ACC112 (cell line): ENCODE data around the gene DDX39B.

Experiments used
- H2AFZ ChIP-seq: fragments of 200-600 bp; sonication (generic); one replicate; pipeline ENCODE4 v1.6.0; 2017; ENCODE audit warnings: antibody characterized with exemption, low read length; ENCODE audit not compliant: unreplicated experiment
- H3K27ac ChIP-seq: fragments of 200-600 bp; sonication (generic); 2 replicates; pipeline ENCODE4 v1.5.1; 2014; ENCODE audit warnings: low read depth, mild to moderate bottlenecking, antibody characterized with exemption, low read length, moderate library complexity
- H3K27me3 ChIP-seq: fragments of 200-600 bp; sonication (generic); 2 replicates; pipeline ENCODE4 v1.6.1; 2014; ENCODE audit warnings: mild to moderate bottlenecking, antibody characterized with exemption, low read length, moderate library complexity, mixed read lengths; ENCODE audit not compliant: insufficient read depth
- H3K36me3 ChIP-seq: fragments of 200-600 bp; sonication (generic); 2 replicates; pipeline ENCODE4 v1.6.1; 2016; ENCODE audit warnings: mild to moderate bottlenecking, antibody characterized with exemption, low read length, moderate library complexity, mixed read lengths; ENCODE audit not compliant: insufficient read depth
- H3K4me1 ChIP-seq: fragments of 200-600 bp; sonication (generic); one replicate; pipeline ENCODE4 v1.6.1; 2016; ENCODE audit warnings: low read length, mixed read lengths; ENCODE audit not compliant: insufficient read depth, unreplicated experiment, control insufficient read depth
- H3K4me3 ChIP-seq: fragments of 200-600 bp; sonication (generic); 2 replicates; pipeline ENCODE4 v1.5.1; 2014; ENCODE audit warnings: mild to moderate bottlenecking, low read depth, low read length
- H3K79me2 ChIP-seq: fragments of 200-600 bp; sonication (generic); one replicate; pipeline ENCODE4 v1.6.0; 2016; ENCODE audit warnings: low read length; ENCODE audit not compliant: control insufficient read depth, unreplicated experiment, insufficient read depth

Gene DDX39B

DNA sequence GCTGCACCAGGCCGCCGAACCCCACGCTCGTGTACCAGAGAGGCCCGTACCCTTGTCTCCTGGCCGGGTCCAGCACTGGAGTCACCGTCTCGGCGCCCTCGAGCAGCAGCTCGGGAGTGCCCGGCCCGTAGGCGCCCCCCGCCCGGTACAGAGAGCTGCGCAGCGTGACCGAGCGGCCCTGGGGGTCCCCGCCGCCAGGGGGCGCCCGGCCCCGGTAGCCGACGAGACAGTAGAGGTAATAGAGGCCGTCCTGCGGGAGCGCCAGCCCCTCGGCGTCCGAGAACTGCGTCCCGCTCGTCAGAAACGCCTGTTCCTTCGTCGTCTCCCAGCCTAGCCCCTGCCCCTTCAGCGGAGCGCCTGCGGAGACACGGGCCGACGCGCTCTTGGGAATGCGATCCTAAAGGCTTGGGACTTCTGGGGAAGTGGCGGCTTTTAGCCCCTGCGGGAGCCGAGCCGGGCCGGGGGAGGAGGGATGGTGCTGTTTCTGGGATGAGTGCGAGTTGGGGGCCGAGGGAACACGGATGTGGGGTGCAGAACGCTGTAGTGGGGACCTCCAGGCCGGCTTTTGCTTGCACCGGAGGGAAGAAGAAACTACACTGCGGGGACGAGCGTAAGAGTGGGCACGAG lies 39.1 kb upstream of the DDX39B start:
- Histone ChIP-seq H2AFZ (peak overlapping the region; percentile 97), H3K79me2 (peaks cover 4% of the 10 kb centered on the region), H3K36me3 (no peaks in the 10 kb centered on the region), H3K4me1 (peaks cover 5% of the 10 kb centered on the region), H3K4me3 (peak overlapping the region; percentile 98), H3K27me3 (peaks cover 3% of the 10 kb centered on the region; the same call in 1 of the 2 replicates), H3K27ac (no peak overlapping the region)

DNA sequence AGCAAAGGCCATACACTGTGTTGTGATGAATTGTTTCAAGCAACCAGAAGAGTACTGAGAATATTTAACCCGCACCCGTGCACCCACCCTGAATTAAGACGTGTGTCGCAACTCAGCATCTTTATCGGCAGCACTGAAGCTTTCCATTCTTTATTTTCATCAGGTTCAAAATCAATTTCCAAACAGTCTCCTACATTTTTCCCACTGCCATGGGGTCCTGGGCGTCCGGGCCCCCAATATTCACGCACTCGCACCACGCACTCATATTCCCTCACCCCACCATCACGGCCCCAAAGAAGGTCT lies 38.6 kb upstream of the DDX39B start:
- no peak overlapping the region for H3K27ac ChIP-seq
- H3K4me1 ChIP-seq, result peaks cover 5% of the 10 kb centered on the region
- peak overlapping the region; percentile 87 for H2AFZ ChIP-seq

DNA sequence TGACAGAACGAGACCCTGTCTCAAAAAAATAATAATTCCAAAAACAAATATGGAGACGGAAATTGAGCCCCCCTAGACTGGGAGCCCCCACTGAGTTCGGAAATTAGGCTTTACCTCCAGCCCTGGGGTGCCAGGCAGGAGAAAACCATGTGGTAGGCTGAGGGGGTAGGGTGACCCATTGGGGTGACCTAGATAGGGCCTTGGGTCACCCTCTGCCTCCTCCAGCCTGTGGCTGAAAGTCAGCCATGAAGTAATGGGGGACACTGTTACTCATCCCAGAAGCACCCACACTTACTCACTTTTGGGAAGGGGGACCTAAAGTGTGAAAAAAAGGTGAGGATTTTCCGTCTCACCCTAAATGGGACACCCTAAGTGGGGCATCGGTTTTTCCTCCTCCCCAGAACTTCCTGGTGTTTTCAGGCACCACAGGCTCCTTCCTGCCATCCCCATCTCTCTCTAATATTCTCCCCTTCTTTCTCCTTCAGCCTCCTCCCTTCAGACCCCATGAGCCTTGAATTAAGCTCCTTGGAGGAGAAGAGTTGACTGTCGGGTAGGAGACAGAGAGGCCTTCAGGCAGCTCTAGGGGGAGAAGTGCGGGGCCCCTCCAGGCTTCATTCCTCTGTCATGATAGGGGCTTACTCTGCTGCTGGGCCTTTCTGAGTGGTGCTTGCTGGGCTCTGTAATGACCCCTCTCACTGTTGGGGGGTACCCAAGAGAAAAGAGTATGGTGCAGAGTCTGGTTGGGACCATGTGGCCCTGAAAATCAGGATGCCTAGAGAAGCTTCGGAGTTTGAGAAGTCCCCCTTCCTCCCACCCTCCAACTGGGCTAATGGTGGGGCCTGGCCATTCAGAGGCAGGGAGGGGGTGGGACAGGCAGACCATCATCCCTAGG lies 38.0 kb upstream of the DDX39B start:
- peaks cover 5% of the 10 kb centered on the region for H3K4me1 ChIP-seq
- H3K4me3 ChIP-seq, result no peak overlapping the region
- peaks cover 4% of the 10 kb centered on the region for H3K79me2 ChIP-seq
- no peak overlapping the region for H2AFZ ChIP-seq
- H3K27ac ChIP-seq, result no peak overlapping the region
- no peaks in the 10 kb centered on the region for H3K36me3 ChIP-seq
- H3K27me3 ChIP-seq, result peaks cover 3% of the 10 kb centered on the region; the same call in 1 of the 2 replicates

More for the DNA sequence above, 38.6 kb upstream of the DDX39B start:
- Histone ChIP-seq H3K27me3 (peaks cover 3% of the 10 kb centered on the region; the same call in 1 of the 2 replicates), H3K36me3 (no peaks in the 10 kb centered on the region), H3K79me2 (peaks cover 4% of the 10 kb centered on the region), H3K4me3 (peak overlapping the region; percentile 98)

DNA sequence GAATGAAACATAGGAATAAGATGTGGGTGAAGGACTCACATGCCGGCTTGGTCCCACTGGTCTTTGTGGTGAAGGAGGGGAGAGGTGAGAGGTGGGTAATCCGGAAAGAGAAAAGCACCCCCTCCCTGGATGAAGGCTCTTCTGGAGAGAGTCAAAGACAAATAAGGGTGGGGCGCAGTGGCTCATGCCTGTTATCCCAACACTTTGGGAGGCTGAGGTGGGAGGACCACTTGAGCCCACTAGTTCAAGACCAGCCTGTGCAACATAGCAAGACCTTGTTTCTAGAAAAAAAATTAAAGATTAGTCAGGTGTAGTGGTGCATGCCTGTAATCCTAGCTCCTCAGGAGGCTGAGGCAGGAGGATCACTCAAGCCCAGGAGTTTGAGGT lies 37.3 kb upstream of the DDX39B start:
- Histone ChIP-seq H3K4me1 (peaks cover 5% of the 10 kb centered on the region), H3K27ac (no peak overlapping the region), H3K4me3 (no peak overlapping the region), H2AFZ (no peak overlapping the region), H3K79me2 (peaks cover 4% of the 10 kb centered on the region), H3K36me3 (no peaks in the 10 kb centered on the region), H3K27me3 (peaks cover 7% of the 10 kb centered on the region)

DNA sequence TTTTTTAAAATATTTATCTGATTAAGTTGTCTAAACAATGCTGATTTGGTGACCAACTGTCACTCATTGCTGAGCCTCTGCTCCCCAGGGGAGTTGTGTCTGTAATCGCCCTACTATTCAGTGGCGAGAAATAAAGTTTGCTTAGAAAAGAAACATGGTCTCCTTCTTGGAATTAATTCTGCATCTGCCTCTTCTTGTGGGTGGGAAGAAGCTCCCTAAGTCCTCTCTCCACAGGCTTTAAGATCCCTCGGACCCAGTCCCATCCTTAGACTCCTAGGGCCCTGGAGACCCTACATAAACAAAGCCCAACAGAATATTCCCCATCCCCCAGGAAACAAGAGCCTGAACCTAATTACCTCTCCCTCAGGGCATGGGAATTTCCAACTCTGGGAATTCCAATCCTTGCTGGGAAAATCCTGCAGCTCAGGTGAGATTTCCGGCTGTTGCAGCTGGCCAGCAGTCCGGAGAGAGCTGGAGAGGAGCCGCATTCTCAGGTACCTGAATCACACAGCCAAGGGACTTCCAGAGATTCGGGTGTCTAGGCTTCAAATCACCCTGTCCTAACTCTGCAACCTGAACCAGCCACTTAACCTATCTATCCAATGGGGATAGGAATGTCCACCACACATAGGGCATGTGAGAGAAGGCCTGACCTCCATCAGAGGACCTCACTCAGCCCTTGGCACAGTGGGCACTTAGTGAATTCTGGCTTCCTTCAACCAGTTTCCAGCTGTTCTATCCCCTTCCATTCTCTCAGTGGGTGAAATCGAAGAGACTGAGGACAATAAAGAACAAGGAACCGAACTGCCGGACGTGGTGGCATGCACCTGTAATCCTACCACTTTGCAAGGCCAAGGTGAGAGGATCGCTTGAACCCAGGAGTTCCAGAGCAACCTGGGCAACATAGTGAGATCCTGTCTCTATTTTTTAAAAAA lies 36.6 kb upstream of the DDX39B start:
- no peak overlapping the region for H3K27ac ChIP-seq
- H3K27me3 ChIP-seq, result peaks cover 9% of the 10 kb centered on the region
- H3K4me1 ChIP-seq, result peaks cover 5% of the 10 kb centered on the region
- no peaks in the 10 kb centered on the region for H3K36me3 ChIP-seq
- H3K79me2 ChIP-seq, result peaks cover 4% of the 10 kb centered on the region
- H3K4me3 ChIP-seq, result no peak overlapping the region
- no peak overlapping the region for H2AFZ ChIP-seq

DNA sequence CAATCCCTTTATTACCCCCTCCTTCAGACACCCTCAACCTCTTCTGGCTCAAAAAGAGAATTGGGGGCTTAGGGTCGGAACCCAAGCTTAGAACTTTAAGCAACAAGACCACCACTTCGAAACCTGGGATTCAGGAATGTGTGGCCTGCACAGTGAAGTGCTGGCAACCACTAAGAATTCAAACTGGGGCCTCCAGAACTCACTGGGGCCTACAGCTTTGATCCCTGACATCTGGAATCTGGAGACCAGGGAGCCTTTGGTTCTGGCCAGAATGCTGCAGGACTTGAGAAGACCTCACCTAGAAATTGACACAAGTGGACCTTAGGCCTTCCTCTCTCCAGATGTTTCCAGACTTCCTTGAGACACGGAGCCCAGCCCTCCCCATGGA lies 35.8 kb upstream of the DDX39B start:
- Histone ChIP-seq H2AFZ (no peak overlapping the region), H3K27ac (no peak overlapping the region), H3K4me3 (no peak overlapping the region), H3K36me3 (no peaks in the 10 kb centered on the region), H3K27me3 (peaks cover 9% of the 10 kb centered on the region), H3K79me2 (peaks cover 4% of the 10 kb centered on the region), H3K4me1 (peaks cover 5% of the 10 kb centered on the region)

DNA sequence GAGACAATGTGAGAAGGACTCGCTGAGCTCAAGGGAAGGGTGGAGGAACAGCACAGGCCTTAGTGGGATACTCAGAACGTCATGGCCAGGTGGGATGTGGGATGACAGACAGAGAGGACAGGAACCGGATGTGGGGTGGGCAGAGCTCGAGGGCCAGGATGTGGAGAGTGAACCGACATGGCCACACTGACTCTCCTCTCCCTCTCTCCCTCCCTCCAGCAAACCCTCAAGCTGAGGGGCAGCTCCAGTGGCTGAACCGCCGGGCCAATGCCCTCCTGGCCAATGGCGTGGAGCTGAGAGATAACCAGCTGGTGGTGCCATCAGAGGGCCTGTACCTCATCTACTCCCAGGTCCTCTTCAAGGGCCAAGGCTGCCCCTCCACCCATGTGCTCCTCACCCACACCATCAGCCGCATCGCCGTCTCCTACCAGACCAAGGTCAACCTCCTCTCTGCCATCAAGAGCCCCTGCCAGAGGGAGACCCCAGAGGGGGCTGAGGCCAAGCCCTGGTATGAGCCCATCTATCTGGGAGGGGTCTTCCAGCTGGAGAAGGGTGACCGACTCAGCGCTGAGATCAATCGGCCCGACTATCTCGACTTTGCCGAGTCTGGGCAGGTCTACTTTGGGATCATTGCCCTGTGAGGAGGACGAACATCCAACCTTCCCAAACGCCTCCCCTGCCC lies 35.2 kb upstream of the DDX39B start:
- Histone ChIP-seq H3K79me2 (peaks cover 4% of the 10 kb centered on the region), H3K27me3 (peaks cover 9% of the 10 kb centered on the region), H3K27ac (no peak overlapping the region), H3K36me3 (no peaks in the 10 kb centered on the region), H3K4me1 (peaks cover 5% of the 10 kb centered on the region), H2AFZ (no peak overlapping the region), H3K4me3 (no peak overlapping the region)

DNA sequence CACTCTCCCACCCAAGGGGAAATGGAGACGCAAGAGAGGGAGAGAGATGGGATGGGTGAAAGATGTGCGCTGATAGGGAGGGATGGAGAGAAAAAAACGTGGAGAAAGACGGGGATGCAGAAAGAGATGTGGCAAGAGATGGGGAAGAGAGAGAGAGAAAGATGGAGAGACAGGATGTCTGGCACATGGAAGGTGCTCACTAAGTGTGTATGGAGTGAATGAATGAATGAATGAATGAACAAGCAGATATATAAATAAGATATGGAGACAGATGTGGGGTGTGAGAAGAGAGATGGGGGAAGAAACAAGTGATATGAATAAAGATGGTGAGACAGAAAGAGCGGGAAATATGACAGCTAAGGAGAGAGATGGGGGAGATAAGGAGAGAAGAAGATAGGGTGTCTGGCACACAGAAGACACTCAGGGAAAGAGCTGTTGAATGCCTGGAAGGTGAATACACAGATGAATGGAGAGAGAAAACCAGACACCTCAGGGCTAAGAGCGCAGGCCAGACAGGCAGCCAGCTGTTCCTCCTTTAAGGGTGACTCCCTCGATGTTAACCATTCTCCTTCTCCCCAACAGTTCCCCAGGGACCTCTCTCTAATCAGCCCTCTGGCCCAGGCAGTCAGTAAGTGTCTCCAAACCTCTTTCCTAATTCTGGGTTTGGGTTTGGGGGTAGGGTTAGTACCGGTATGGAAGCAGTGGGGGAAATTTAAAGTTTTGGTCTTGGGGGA lies 34.3 kb upstream of the DDX39B start:
- no peaks in the 10 kb centered on the region for H3K36me3 ChIP-seq
- no peaks in the 10 kb centered on the region for H3K79me2 ChIP-seq
- peaks cover 9% of the 10 kb centered on the region for H3K27me3 ChIP-seq
- H3K4me3 ChIP-seq, result no peak overlapping the region
- no peaks in the 10 kb centered on the region for H3K4me1 ChIP-seq
- no peak overlapping the region for H3K27ac ChIP-seq
- no peak overlapping the region for H2AFZ ChIP-seq

DNA sequence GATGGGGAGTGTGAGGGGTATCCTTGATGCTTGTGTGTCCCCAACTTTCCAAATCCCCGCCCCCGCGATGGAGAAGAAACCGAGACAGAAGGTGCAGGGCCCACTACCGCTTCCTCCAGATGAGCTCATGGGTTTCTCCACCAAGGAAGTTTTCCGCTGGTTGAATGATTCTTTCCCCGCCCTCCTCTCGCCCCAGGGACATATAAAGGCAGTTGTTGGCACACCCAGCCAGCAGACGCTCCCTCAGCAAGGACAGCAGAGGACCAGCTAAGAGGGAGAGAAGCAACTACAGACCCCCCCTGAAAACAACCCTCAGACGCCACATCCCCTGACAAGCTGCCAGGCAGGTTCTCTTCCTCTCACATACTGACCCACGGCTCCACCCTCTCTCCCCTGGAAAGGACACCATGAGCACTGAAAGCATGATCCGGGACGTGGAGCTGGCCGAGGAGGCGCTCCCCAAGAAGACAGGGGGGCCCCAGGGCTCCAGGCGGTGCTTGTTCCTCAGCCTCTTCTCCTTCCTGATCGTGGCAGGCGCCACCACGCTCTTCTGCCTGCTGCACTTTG lies 33.6 kb upstream of the DDX39B start, which contains the start of gene TNF:
Gene TNF, plus strand, starts transcription at position 231 of the 567 bp plus-strand sequence. Its CDS starts 177 bp downstream, at position 408.
- Histone ChIP-seq H3K27me3 (peaks cover 9% of the 10 kb centered on the region), H3K4me3 (no peak within 1 kb of the TSS)

More for the DNA sequence above, 33.6 kb upstream of the DDX39B start, which contains the start of gene TNF:
- Histone ChIP-seq H3K79me2 (no peaks in the 10 kb centered on the region), H3K4me1 (no peaks in the 10 kb centered on the region), H3K27ac (no peak within 1 kb of the TSS), H3K36me3 (no peaks in the 10 kb centered on the region), H2AFZ (no peak within 1 kb of the TSS)
